C4-2B (cell line): ENCODE data around the gene ANO5.
A peak's percentile ranks its signal among the peaks of the same experiment; 100 is the strongest.

Experiments used
- H3K27ac ChIP-seq: fragments of 450-650 bp; 2 replicates; pipeline ENCODE4 v1.5.1; 2017
- ZFX ChIP-seq: fragments of 450-650 bp; IDR thresholded peaks from 2 replicates; pipeline ENCODE4 v1.6.1; 2017
- TF ChIP-seq, protein P1 (sequence below): fragments of 450-650 bp; conservative IDR thresholded peaks from 2 replicates; pipeline ENCODE4 v1.5.1; 2017; ENCODE audit warnings: mild to moderate bottlenecking

ANO5 gene

DNA sequence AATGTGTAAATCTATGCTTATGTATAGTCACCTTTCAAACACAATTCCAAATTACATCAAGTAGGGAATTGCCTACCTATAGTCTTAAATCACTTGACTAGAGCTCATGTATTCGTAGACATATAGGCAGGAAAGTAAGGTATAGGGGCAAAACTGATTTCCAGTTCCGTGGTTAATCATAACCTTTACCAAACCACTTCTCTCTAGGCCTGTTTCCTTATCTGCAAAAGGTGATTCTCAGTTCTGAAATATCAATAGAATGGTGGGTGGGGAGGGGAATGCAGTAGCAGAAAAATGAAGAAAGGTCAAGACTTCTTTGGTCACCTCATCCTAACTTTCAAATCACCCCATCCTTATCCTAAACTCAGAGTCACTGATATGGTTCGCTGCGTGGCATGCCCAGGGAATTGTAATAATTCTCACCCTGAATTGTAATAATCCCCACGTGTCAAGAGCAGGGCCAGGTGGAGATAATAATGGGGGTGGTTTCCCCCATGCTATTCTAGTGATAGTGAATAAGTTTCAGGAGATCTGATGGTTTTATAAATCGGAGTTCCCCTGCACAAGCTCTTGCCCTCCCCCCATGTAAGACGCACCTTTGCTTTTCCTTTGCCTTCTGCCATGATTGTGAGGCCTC lies 1.9 kb upstream of the ANO5 start:
- no peak overlapping the region for H3K27ac ChIP-seq
- TF ChIP-seq, protein P1, sequence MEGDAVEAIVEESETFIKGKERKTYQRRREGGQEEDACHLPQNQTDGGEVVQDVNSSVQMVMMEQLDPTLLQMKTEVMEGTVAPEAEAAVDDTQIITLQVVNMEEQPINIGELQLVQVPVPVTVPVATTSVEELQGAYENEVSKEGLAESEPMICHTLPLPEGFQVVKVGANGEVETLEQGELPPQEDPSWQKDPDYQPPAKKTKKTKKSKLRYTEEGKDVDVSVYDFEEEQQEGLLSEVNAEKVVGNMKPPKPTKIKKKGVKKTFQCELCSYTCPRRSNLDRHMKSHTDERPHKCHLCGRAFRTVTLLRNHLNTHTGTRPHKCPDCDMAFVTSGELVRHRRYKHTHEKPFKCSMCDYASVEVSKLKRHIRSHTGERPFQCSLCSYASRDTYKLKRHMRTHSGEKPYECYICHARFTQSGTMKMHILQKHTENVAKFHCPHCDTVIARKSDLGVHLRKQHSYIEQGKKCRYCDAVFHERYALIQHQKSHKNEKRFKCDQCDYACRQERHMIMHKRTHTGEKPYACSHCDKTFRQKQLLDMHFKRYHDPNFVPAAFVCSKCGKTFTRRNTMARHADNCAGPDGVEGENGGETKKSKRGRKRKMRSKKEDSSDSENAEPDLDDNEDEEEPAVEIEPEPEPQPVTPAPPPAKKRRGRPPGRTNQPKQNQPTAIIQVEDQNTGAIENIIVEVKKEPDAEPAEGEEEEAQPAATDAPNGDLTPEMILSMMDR = no peak
- TF ChIP-seq ZFX = no peak

DNA sequence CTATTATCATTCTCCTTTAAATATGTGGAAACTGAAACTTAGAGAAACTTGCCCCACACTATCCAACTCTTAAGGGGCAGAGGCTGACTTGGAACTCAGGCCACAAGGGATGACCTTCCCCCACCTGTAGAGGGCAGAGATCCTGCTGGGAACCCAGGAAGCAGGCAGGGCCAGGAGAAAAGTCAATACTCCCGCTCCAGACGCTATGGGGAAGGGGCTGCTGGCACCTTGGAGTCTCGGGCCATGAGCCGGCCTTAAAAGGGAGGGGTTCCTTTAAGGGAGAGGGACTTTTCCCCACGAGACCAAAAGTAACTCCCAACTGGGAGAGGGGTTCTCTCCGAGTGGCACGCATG lies 620 bp upstream of the ANO5 start:
- H3K27ac ChIP-seq = no peak overlapping the region
- TF ChIP-seq, protein P1 = peak; percentile 18
- no peak for TF ChIP-seq ZFX

DNA sequence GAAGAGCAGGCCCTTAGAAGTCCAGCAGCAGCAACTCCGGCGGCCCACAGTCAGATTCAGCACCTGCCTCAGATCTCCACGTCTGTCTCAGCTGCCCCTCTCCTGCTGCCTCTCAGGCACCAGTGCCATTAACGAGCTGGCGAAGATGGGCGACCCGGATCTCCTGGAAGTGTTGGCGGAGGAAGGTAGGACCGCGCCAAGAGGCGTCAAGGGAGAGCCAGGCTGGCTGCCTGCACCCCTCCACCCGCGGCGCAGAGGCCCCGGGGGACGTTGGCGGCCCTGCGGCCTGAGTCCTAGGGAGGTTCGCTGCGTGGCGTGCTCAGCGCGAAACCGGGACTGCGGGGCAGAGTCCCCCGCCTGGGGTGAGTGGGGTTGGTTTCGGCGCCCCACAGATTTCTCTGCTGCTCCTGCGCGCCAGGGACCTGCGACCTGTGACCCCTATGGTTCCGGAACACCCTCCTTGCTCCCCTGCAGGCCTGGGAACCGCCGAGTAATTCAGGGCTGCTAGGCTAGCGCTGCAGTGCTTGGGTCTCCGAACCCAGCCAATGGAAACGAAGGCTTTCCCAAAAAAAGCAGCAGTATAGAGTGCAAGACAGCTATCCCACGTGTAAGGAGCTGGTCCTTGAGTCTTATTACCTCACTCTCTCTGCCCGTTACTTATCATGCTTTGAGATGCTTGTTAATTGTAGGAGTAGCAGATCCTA lies 615 bp downstream of the ANO5 start:
- TF ChIP-seq, protein P1 = no peak
- TF ChIP-seq ZFX = no peak
- H3K27ac ChIP-seq = no peak overlapping the region

DNA sequence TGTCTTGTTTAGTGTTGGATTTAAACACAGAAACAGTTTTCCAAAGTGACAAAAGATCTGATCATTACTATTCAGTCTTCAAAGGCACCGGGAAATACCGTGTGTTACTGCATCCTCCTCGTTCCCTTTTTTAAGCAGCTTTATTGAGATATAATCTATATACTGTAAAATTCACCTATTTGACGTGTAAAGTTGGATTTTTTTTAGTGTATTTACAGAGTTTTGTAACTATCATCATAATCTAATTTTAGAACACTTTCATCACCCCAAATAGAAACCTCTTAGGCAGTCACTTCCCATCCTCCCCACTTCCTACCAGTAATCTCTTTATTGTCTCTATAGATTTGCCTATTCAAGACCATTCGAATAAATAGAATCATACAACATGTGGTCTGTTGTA lies 1.4 kb downstream of the ANO5 start:
- H3K27ac ChIP-seq = no peak overlapping the region

DNA sequence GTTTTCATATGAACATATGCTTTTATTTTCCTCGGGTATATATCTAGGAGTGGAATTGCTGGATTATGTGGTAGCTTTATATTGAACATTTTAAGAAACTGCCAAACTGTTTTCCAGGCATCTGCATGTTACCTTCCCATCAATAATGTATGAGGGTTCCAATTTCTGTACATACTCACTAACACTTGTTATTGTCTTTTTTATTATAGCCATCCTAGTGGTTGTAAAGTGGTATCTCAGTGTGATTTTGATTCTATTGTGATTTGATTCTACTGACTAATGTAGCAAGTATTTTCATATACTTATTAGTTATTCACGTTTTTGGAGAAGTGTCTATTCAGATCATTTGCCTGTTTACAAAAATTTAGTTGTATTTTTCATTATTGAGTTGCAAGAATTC lies 2.0 kb downstream of the ANO5 start:
- no peak overlapping the region for H3K27ac ChIP-seq
- TF ChIP-seq, protein P1 = no peak
- TF ChIP-seq ZFX = no peak

More for the DNA sequence above, 1.4 kb downstream of the ANO5 start:
- no peak for TF ChIP-seq ZFX
- TF ChIP-seq, protein P1 = no peak

DNA sequence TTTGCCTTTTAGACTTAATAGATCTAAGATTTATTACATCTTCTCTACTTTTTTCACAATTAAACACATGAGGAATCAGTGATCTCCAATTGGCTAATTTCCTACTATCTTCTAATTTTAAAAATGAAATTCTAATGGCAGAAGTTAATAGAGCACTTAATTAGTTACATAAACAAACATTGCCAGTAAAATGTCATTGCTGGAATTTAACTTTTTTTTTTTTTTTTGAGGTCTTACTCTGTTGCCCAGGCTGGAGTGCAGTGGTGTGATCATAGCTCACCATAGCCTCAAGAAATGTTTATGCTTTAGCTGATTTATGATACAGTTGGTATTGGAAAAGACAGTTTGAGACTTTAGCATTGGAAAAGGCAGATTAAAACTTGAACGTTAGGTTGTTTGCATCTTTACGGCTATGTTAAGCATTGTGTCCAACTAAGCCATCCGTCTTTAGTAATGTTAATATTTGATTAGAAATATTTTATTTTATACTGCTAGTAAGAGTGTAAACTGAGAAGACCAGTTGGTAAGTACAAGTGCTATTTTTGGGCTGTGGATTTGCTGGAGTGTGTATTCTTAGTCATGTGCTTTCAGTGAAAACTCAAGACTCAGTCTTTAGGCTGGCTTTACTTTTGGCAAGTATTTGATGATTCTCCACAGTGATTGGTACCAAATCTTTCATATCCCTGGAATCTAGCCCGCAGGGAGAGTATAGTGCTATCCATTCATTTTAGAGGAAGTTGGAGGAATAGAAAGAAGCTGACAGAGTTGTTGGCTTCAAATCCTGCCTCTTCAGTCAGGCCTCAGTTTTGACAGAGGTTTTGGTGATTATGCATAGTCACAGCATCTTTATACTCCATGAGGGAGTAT lies 4.5 kb downstream of the ANO5 start:
- TF ChIP-seq ZFX = no peak
- TF ChIP-seq, protein P1 = no peak
- H3K27ac ChIP-seq = no peak overlapping the region

DNA sequence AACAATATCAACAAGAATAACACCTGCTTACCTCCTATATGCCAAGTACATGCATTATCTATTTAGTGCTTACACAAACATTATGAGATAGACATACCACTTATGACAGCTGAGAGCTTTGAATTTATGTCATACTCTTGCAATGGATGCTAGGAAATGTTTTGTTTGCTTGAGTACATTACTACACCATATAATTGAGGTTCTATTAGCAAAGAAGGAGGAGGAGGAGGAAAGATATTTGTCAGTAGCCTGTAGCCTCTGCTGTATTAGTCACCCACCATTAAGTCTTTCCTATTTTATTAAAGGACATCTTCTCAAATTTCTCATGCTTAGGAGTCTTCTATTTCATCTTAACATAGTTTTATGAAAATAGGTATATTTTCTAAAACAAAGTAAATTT lies 6.4 kb downstream of the ANO5 start:
- no peak for TF ChIP-seq ZFX
- TF ChIP-seq, protein P1 = no peak
- H3K27ac ChIP-seq = no peak overlapping the region
